ENCODE data around the gene HLA-DMA. TPM values are rescaled to one million over a fixed set of nuclear protein-coding genes. Genes with fewer than 3 reads are reported as not detected.

HLA-DMA gene
- total and polyA plus RNA-seq, 2 of the 13 experiments (the other 11 are each of a cell fraction or from before 2014, with no cell fraction given): 0.70 to 0.71 TPM

DNA sequence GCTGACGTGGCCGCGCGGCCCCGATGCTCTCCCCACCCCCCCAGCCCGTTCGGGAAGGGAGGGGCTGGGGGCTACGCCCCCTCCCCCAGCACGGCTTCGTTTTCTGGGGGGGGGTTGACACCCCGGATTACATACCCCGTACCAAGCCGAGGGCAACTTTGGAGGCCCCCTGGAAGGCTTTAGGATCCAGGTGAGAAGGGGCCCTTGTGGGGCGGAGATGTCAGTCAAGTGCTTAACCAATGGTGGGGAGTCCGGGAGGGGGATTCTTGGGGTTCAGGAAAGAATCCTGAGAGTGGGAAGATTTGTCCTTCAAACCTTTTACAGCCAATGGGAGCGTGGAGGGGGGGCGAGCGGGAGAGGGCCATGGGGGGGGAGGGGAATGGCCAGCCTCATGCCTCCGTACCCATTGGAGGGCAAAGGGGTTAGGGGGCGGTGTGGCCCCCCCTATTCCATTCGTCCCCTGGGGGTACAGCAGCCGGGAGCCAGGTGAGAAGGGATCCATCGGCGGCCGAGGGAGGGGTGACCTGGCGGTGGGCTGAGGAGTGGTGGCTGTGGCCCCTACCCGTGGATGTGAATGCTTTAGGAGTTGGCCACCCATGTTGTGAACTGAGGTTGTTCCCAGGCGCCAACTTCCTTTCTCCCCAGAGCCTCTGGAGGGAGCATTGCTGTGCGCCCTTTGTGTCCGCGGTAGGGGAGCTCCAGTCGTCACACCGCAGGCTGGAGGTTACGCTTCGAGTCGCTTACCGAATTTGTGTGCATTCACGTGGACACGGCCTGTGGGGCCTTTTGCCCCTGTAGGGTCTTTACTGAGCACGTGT lies 16.2 kb upstream of the HLA-DMA start (continued):
- TF ChIP-seq, protein P1, sequence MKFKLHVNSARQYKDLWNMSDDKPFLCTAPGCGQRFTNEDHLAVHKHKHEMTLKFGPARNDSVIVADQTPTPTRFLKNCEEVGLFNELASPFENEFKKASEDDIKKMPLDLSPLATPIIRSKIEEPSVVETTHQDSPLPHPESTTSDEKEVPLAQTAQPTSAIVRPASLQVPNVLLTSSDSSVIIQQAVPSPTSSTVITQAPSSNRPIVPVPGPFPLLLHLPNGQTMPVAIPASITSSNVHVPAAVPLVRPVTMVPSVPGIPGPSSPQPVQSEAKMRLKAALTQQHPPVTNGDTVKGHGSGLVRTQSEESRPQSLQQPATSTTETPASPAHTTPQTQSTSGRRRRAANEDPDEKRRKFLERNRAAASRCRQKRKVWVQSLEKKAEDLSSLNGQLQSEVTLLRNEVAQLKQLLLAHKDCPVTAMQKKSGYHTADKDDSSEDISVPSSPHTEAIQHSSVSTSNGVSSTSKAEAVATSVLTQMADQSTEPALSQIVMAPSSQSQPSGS (CRISPR knock-in tag; IDR thresholded peaks at IDR 0.05): peak; percentile 58; the same call in 1 of the 2 replicates
- 0 out of 2 replicates have a peak, but pooled peaks have one; percentile 23 for TF ChIP-seq RARA (CRISPR knock-in tag; IDR thresholded peaks at IDR 0.05)
- peak; percentile 66; the same call in 1 of the 2 replicates for TF ChIP-seq SNAPC2 (CRISPR knock-in tag; IDR thresholded peaks at IDR 0.05)
- no peak for TF ChIP-seq KAT7 (CRISPR knock-in tag; IDR thresholded peaks at IDR 0.05; ENCODE audit: borderline replicate concordance)
- TF ChIP-seq, protein P2, sequence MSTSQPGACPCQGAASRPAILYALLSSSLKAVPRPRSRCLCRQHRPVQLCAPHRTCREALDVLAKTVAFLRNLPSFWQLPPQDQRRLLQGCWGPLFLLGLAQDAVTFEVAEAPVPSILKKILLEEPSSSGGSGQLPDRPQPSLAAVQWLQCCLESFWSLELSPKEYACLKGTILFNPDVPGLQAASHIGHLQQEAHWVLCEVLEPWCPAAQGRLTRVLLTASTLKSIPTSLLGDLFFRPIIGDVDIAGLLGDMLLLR (CRISPR knock-in tag; IDR thresholded peaks at IDR 0.05): peak; percentile 80
- TF ChIP-seq HHEX (CRISPR knock-in tag; IDR thresholded peaks at IDR 0.05): no peak
- TF ChIP-seq, protein P3, sequence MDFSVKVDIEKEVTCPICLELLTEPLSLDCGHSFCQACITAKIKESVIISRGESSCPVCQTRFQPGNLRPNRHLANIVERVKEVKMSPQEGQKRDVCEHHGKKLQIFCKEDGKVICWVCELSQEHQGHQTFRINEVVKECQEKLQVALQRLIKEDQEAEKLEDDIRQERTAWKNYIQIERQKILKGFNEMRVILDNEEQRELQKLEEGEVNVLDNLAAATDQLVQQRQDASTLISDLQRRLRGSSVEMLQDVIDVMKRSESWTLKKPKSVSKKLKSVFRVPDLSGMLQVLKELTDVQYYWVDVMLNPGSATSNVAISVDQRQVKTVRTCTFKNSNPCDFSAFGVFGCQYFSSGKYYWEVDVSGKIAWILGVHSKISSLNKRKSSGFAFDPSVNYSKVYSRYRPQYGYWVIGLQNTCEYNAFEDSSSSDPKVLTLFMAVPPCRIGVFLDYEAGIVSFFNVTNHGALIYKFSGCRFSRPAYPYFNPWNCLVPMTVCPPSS (IDR thresholded peaks at IDR 0.05): no peak
- TF ChIP-seq ZNF431 (CRISPR knock-in tag; IDR thresholded peaks at IDR 0.05; ENCODE audit: borderline replicate concordance, low read depth): peak; percentile 83
- peak; percentile 17; the same call in 1 of the 2 replicates for TF ChIP-seq FOXA3 (CRISPR knock-in tag; IDR thresholded peaks at IDR 0.05)
- TF ChIP-seq ZNF619 (CRISPR knock-in tag; IDR thresholded peaks at IDR 0.05): peak; percentile 94; the same call in 1 of the 2 replicates
- TF ChIP-seq, protein P4, sequence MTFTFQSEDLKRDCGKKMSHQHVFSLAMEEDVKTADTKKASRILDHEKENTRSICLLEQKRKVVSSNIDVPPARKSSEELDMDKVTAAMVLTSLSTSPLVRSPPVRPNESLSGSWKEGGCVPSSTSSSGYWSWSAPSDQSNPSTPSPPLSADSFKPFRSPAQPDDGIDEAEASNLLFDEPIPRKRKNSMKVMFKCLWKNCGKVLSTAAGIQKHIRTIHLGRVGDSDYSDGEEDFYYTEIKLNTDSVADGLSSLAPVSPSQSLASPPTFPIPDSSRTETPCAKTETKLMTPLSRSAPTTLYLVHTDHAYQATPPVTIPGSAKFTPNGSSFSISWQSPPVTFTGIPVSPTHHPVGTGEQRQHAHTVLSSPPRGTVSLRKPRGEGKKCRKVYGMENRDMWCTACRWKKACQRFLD (CRISPR knock-in tag; IDR thresholded peaks at IDR 0.05; ENCODE audit: borderline replicate concordance): 0 out of 2 replicates have a peak, but pooled peaks have one; percentile 32
- TF ChIP-seq, protein P5, sequence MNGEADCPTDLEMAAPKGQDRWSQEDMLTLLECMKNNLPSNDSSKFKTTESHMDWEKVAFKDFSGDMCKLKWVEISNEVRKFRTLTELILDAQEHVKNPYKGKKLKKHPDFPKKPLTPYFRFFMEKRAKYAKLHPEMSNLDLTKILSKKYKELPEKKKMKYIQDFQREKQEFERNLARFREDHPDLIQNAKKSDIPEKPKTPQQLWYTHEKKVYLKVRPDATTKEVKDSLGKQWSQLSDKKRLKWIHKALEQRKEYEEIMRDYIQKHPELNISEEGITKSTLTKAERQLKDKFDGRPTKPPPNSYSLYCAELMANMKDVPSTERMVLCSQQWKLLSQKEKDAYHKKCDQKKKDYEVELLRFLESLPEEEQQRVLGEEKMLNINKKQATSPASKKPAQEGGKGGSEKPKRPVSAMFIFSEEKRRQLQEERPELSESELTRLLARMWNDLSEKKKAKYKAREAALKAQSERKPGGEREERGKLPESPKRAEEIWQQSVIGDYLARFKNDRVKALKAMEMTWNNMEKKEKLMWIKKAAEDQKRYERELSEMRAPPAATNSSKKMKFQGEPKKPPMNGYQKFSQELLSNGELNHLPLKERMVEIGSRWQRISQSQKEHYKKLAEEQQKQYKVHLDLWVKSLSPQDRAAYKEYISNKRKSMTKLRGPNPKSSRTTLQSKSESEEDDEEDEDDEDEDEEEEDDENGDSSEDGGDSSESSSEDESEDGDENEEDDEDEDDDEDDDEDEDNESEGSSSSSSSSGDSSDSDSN (CRISPR knock-in tag; IDR thresholded peaks at IDR 0.05): peak; percentile 23; the same call in 1 of the 2 replicates
- peak; percentile 24; the same call in 1 of the 2 replicates for TF ChIP-seq ZNF335 (CRISPR knock-in tag; IDR thresholded peaks at IDR 0.05)
- 0 out of 2 replicates have a peak, but pooled peaks have one; percentile 20 for TF ChIP-seq ZNF546 (CRISPR knock-in tag; conservative IDR thresholded peaks at IDR 0.05)
- TF ChIP-seq, protein P6, sequence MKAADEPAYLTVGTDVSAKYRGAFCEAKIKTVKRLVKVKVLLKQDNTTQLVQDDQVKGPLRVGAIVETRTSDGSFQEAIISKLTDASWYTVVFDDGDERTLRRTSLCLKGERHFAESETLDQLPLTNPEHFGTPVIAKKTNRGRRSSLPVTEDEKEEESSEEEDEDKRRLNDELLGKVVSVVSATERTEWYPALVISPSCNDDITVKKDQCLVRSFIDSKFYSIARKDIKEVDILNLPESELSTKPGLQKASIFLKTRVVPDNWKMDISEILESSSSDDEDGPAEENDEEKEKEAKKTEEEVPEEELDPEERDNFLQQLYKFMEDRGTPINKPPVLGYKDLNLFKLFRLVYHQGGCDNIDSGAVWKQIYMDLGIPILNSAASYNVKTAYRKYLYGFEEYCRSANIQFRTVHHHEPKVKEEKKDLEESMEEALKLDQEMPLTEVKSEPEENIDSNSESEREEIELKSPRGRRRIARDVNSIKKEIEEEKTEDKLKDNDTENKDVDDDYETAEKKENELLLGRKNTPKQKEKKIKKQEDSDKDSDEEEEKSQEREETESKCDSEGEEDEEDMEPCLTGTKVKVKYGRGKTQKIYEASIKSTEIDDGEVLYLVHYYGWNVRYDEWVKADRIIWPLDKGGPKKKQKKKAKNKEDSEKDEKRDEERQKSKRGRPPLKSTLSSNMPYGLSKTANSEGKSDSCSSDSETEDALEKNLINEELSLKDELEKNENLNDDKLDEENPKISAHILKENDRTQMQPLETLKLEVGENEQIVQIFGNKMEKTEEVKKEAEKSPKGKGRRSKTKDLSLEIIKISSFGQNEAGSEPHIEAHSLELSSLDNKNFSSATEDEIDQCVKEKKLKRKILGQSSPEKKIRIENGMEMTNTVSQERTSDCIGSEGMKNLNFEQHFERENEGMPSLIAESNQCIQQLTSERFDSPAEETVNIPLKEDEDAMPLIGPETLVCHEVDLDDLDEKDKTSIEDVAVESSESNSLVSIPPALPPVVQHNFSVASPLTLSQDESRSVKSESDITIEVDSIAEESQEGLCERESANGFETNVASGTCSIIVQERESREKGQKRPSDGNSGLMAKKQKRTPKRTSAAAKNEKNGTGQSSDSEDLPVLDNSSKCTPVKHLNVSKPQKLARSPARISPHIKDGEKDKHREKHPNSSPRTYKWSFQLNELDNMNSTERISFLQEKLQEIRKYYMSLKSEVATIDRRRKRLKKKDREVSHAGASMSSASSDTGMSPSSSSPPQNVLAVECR (CRISPR knock-in tag; IDR thresholded peaks at IDR 0.05; ENCODE audit: borderline replicate concordance): no peak; the same call in 1 of the 2 replicates
- no peak; the same call in 1 of the 2 replicates for TF ChIP-seq ZNF350 (CRISPR knock-in tag; IDR thresholded peaks at IDR 0.05; ENCODE audit: borderline replicate concordance, low read depth)
